HG02798 (cell line): Measurements from ENCODE around the gene ANXA6.
A peak's percentile ranks its signal among the peaks of the same experiment; 100 is the strongest.

Source experiments
- ATAC-seq: cut with Tn5 transposase; IDR thresholded peaks from one replicate; pipeline ENCODE4 v1.9.1; 2021; ENCODE audit warnings: mild to moderate bottlenecking; ENCODE audit not compliant: unreplicated experiment, poor library complexity

Gene ANXA6

GRCh38 chr5:151071021-151071420 is 86.6 kb downstream of the ANXA6 start:
- no peak for ATAC-seq

GRCh38 chr5:151070449-151070848 is 87.1 kb downstream of the ANXA6 start:
- ATAC-seq = no peak

- ATAC-seq = peak; percentile 71
These were observed 89.0 kb downstream of the ANXA6 start for GRCh38 chr5:151068433-151069197.

GRCh38 chr5:151067632-151068432 is 89.7 kb downstream of the ANXA6 start:
- ATAC-seq = no peak

- no peak for ATAC-seq
These were observed 90.7 kb downstream of the ANXA6 start for GRCh38 chr5:151066920-151067319.

- no peak for ATAC-seq
These were observed 92.0 kb downstream of the ANXA6 start for GRCh38 chr5:151065609-151066008.

GRCh38 chr5:151064916-151065499 is 92.6 kb downstream of the ANXA6 start:
- no peak for ATAC-seq

GRCh38 chr5:151063142-151063989 is 94.2 kb downstream of the ANXA6 start:
- no peak for ATAC-seq

GRCh38 chr5:151062405-151063141 is 95.0 kb downstream of the ANXA6 start:
- ATAC-seq = no peak

- no peak for ATAC-seq
These were observed 96.8 kb downstream of the ANXA6 start for GRCh38 chr5:151060742-151061141.

GRCh38 chr5:151058891-151059489 is 98.6 kb downstream of the ANXA6 start:
- no peak for ATAC-seq

GRCh38 chr5:151058301-151058700 is 99.3 kb downstream of the ANXA6 start:
- ATAC-seq = no peak

GRCh38 chr5:151056379-151057325 is 100.9 kb downstream of the ANXA6 start:
- ATAC-seq = no peak

GRCh38 chr5:151055336-151055735 is 102.2 kb downstream of the ANXA6 start:
- no peak for ATAC-seq

- no peak for ATAC-seq
These were observed 102.9 kb downstream of the ANXA6 start for GRCh38 chr5:151054709-151055108.

- no peak for ATAC-seq
These were observed 103.7 kb downstream of the ANXA6 start for GRCh38 chr5:151053796-151054462.

GRCh38 chr5:151052836-151053235 is 104.7 kb downstream of the ANXA6 start:
- no peak for ATAC-seq
